ENCODE data around the gene PARD6G.
"Not testable (repeated sequence)": the region's sequence is repeated elsewhere in the genome, so short reads cannot be mapped to it uniquely, and the experiment has no call there.

PARD6G gene, protein sequence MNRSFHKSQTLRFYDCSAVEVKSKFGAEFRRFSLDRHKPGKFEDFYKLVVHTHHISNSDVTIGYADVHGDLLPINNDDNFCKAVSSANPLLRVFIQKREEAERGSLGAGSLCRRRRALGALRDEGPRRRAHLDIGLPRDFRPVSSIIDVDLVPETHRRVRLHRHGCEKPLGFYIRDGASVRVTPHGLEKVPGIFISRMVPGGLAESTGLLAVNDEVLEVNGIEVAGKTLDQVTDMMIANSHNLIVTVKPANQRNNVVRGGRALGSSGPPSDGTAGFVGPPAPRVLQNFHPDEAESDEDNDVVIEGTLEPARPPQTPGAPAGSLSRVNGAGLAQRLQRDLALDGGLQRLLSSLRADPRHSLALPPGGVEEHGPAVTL

GRCh38 chr18:80247393-80247841, at the start of gene PARD6G:
PARD6G (minus strand) TSS chr18:80247514; CDS start chr18:80247348, 166 bp downstream.
- Histone ChIP-seq H3K27me3 (ENCODE audit: control insufficient read depth in 1 of 2, insufficient read depth in 2 of 2, low read length in 2 of 2) (peaks cover 4 to 7% of the 10 kb centered on the region in 2 donors), H3K4me1 (ENCODE audit: control insufficient read depth in 1 of 2, insufficient read depth in 2 of 2, low read length in 2 of 2) (no peaks in the 10 kb centered on the region), H3K27ac (ENCODE audit: low read depth, low read length) (no peak within 1 kb of the TSS), H3K36me3 (ENCODE audit: control insufficient read depth in 1 of 2, insufficient read depth in 2 of 2, low read length in 2 of 2) (no peaks in the 10 kb centered on the region), H3K4me3 (ENCODE audit: low read depth in 1 of 2, low read length in 2 of 2) (peak within 1 kb of the TSS; percentile 51 to 62), H3K9ac (ENCODE audit: low read depth in 1 of 2, low read length in 2 of 2) (peak within 1 kb of the TSS in 1 of 2 donors; percentile 12), H3K9me3 (ENCODE audit: control insufficient read depth in 1 of 2, low read length in 2 of 2) (no peaks in the 10 kb centered on the region)

GRCh38 chr18:80262241-80263033, 15.1 kb upstream of the PARD6G start:
- not testable (repeated sequence) for H3K4me1 ChIP-seq (ENCODE audit: control insufficient read depth in 1 of 2, insufficient read depth in 2 of 2, low read length in 2 of 2); H3K27me3 ChIP-seq (ENCODE audit: control insufficient read depth in 1 of 2, insufficient read depth in 2 of 2, low read length in 2 of 2); H3K4me3 ChIP-seq (ENCODE audit: low read depth in 1 of 2, low read length in 2 of 2); H3K36me3 ChIP-seq (ENCODE audit: control insufficient read depth in 1 of 2, insufficient read depth in 2 of 2, low read length in 2 of 2); H3K27ac ChIP-seq (ENCODE audit: low read depth, low read length); H3K9me3 ChIP-seq (ENCODE audit: control insufficient read depth in 1 of 2, low read length in 2 of 2); H3K9ac ChIP-seq (ENCODE audit: low read depth in 1 of 2, low read length in 2 of 2)

DNA sequence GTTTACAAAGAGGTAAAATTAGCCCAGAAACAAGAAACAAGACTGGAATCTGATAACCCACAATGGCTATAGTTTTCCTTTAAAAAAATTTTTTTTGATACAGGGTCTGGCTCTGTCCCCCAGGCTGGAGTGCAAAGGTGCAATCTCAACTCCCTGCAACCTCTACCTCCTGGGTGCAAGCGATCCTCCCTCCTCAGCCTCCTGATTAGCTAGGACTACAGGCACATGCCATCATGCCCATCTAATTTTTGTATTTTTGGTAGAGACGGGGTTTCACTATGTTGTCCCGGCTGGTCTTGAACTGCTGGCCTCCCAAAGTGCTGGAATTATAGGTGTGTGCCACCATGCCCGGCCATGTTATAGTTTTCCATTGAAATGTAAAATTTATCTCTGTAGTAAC, 12.3 kb upstream of the PARD6G start:
- Histone ChIP-seq H3K27me3 (ENCODE audit: control insufficient read depth in 1 of 2, insufficient read depth in 2 of 2, low read length in 2 of 2) (no peaks in the 10 kb centered on the region), H3K27ac (ENCODE audit: low read depth, low read length) (no peak overlapping the region), H3K4me3 (ENCODE audit: low read depth in 1 of 2, low read length in 2 of 2) (no peak overlapping the region), H3K9ac (ENCODE audit: low read depth in 1 of 2, low read length in 2 of 2) (no peak overlapping the region), H3K9me3 (ENCODE audit: control insufficient read depth in 1 of 2, low read length in 2 of 2) (no peaks in the 10 kb centered on the region), H3K36me3 (ENCODE audit: control insufficient read depth in 1 of 2, insufficient read depth in 2 of 2, low read length in 2 of 2) (no peaks in the 10 kb centered on the region), H3K4me1 (ENCODE audit: control insufficient read depth in 1 of 2, insufficient read depth in 2 of 2, low read length in 2 of 2) (no peaks in the 10 kb centered on the region)

GRCh38 chr18:80258640-80259039, 11.3 kb upstream of the PARD6G start:
- Histone ChIP-seq H3K4me3 (ENCODE audit: low read depth in 1 of 2, low read length in 2 of 2) (no peak overlapping the region), H3K27ac (ENCODE audit: low read depth, low read length) (no peak overlapping the region), H3K27me3 (ENCODE audit: control insufficient read depth in 1 of 2, insufficient read depth in 2 of 2, low read length in 2 of 2) (no peaks in the 10 kb centered on the region)

DNA sequence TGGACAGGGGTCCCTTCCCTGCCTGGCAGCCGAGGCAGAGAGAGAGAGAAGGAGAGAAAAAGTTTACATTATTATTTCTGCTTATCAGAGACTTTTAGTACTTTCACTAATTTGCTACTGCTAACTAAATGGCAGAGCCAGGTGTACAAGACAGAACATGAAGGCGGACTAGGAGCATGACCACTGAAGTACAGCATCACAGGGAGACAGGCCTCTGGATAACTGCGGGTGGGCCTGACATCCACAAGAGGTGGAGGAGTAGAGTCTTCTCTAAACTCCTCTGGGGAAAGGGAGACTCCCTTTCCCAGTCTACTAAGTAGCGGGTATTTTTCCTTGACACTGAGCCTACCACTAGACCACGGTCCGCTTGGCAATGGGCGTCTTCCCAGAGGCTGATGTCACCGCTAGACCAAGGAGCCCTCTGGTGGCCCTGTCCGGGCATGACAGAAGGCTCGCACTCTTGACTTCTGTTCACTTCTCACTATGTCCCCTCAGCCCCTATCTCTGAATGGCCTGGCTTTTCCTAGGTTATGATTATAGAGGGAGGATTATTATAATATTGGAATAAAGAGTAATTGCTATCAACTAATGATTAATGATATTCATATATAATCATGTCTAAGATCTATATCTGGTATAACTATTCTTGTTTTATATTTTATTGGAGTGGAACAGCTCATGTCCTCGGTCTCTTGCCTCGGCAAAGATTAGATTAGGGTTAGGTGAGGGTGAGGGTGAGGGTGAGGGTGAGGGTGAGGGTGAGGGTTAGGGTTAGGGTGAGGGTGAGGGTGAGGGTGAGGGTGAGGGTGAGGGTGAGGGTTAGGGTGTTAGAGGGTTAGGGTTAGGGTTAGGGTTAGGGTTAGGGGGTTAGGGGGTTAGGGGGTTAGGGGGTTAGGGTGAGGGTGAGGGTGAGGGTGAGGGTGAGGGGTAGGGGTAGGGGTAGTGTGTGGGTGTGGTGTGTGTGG, 10.5 kb upstream of the PARD6G start:
- H3K27ac ChIP-seq (ENCODE audit: low read depth, low read length); H3K9ac ChIP-seq (ENCODE audit: low read depth in 1 of 2, low read length in 2 of 2): not testable (repeated sequence)

More at GRCh38 chr18:80258640-80259039, 11.3 kb upstream of the PARD6G start:
- Histone ChIP-seq H3K4me1 (ENCODE audit: control insufficient read depth in 1 of 2, insufficient read depth in 2 of 2, low read length in 2 of 2) (no peaks in the 10 kb centered on the region), H3K9me3 (ENCODE audit: control insufficient read depth in 1 of 2, low read length in 2 of 2) (no peaks in the 10 kb centered on the region), H3K9ac (ENCODE audit: low read depth in 1 of 2, low read length in 2 of 2) (no peak overlapping the region), H3K36me3 (ENCODE audit: control insufficient read depth in 1 of 2, insufficient read depth in 2 of 2, low read length in 2 of 2) (no peaks in the 10 kb centered on the region)

DNA sequence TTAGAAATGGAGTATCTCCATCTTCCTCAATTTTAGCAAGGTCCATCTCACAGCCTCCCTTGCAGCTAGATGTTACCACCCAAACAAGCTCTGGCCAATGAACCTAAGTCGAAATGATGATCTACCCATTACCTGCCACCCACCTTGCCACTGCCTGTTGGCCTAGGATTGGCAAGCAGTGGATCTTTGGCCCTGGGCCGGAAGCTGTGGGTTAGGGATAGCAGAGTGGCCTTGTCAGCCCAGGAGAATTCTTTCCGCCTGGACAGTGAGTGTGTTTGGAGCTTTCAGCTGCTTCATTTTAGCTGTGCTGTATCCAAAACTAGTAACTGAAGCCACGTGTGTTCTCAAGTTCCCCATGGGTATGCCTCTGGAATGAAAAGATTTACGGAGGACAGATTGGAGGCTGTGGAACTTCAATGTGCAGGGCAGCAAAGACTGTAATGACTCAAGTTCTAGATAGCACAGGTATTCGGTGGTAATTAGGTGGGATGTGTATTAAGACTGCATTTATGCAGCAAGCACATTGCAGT, 7.7 kb upstream of the PARD6G start:
- no peak overlapping the region for H3K4me3 ChIP-seq (ENCODE audit: low read depth in 1 of 2, low read length in 2 of 2)
- no peak overlapping the region for H3K27ac ChIP-seq (ENCODE audit: low read depth, low read length)
- no peaks in the 10 kb centered on the region for H3K4me1 ChIP-seq (ENCODE audit: control insufficient read depth in 1 of 2, insufficient read depth in 2 of 2, low read length in 2 of 2)
- H3K9me3 ChIP-seq (ENCODE audit: control insufficient read depth in 1 of 2, low read length in 2 of 2) = no peaks in the 10 kb centered on the region
- H3K9ac ChIP-seq (ENCODE audit: low read depth in 1 of 2, low read length in 2 of 2) = no peak overlapping the region
- H3K27me3 ChIP-seq (ENCODE audit: control insufficient read depth in 1 of 2, insufficient read depth in 2 of 2, low read length in 2 of 2) = no peaks in the 10 kb centered on the region
- H3K36me3 ChIP-seq (ENCODE audit: control insufficient read depth in 1 of 2, insufficient read depth in 2 of 2, low read length in 2 of 2) = no peaks in the 10 kb centered on the region

More for the DNA sequence above, 10.5 kb upstream of the PARD6G start:
- H3K4me1 ChIP-seq (ENCODE audit: control insufficient read depth in 1 of 2, insufficient read depth in 2 of 2, low read length in 2 of 2); H3K36me3 ChIP-seq (ENCODE audit: control insufficient read depth in 1 of 2, insufficient read depth in 2 of 2, low read length in 2 of 2); H3K9me3 ChIP-seq (ENCODE audit: control insufficient read depth in 1 of 2, low read length in 2 of 2); H3K27me3 ChIP-seq (ENCODE audit: control insufficient read depth in 1 of 2, insufficient read depth in 2 of 2, low read length in 2 of 2); H3K4me3 ChIP-seq (ENCODE audit: low read depth in 1 of 2, low read length in 2 of 2): not testable (repeated sequence)

GRCh38 chr18:80253871-80254492, 6.7 kb upstream of the PARD6G start:
- no peak overlapping the region for H3K4me3 ChIP-seq (ENCODE audit: low read depth in 1 of 2, low read length in 2 of 2)
- H3K27ac ChIP-seq (ENCODE audit: low read depth, low read length) = no peak overlapping the region
- no peaks in the 10 kb centered on the region for H3K9me3 ChIP-seq (ENCODE audit: control insufficient read depth in 1 of 2, low read length in 2 of 2)
- H3K27me3 ChIP-seq (ENCODE audit: control insufficient read depth in 1 of 2, insufficient read depth in 2 of 2, low read length in 2 of 2) = no peaks in the 10 kb centered on the region
- no peak overlapping the region for H3K9ac ChIP-seq (ENCODE audit: low read depth in 1 of 2, low read length in 2 of 2)
- no peaks in the 10 kb centered on the region for H3K4me1 ChIP-seq (ENCODE audit: control insufficient read depth in 1 of 2, insufficient read depth in 2 of 2, low read length in 2 of 2)
- H3K36me3 ChIP-seq (ENCODE audit: control insufficient read depth in 1 of 2, insufficient read depth in 2 of 2, low read length in 2 of 2) = no peaks in the 10 kb centered on the region

DNA sequence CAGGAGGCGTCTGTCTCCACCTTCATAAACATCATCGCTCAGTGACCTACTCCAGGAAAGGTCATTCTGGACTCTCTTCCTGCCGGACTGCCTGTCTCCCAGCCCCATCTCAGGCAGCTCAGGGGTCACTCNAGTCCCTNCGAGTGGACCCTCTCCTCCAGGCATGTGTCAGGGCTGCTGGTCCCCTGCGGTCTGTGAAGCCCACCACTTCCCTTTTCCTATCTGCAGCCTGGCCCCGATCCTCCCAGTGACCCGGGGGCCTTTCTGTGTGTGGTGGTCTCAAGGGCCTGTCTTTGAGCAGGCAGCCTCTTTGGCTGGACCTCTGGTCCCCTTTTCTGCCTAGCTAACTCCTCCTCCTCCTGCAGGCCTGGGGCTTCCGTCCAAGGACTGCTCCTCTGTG, 5.9 kb upstream of the PARD6G start:
- Histone ChIP-seq H3K9me3 (ENCODE audit: control insufficient read depth in 1 of 2, low read length in 2 of 2) (no peaks in the 10 kb centered on the region), H3K9ac (ENCODE audit: low read depth in 1 of 2, low read length in 2 of 2) (no peak overlapping the region), H3K4me1 (ENCODE audit: control insufficient read depth in 1 of 2, insufficient read depth in 2 of 2, low read length in 2 of 2) (no peaks in the 10 kb centered on the region), H3K27ac (ENCODE audit: low read depth, low read length) (no peak overlapping the region), H3K36me3 (ENCODE audit: control insufficient read depth in 1 of 2, insufficient read depth in 2 of 2, low read length in 2 of 2) (no peaks in the 10 kb centered on the region), H3K27me3 (ENCODE audit: control insufficient read depth in 1 of 2, insufficient read depth in 2 of 2, low read length in 2 of 2) (no peaks in the 10 kb centered on the region), H3K4me3 (ENCODE audit: low read depth in 1 of 2, low read length in 2 of 2) (no peak overlapping the region)

DNA sequence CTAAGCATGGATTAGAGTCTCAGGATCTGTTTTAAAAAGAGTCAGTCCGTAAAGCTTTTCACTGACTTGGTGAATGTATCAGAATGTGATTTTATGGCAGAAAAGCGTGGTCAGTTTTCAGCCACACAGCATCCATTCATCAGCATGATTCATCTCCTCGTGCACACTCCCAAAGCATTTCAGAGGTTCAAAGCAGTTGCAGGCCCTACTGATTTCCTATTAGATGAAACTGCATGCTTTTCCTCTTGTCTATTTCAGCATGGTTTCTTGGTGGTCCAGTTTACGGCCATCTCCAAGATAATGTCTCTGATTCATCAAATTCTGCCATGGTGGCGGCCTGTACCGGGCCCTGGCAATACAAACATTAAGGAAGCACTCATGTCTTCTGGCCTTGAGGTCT, 4.8 kb upstream of the PARD6G start:
- no peaks in the 10 kb centered on the region for H3K4me1 ChIP-seq (ENCODE audit: control insufficient read depth in 1 of 2, insufficient read depth in 2 of 2, low read length in 2 of 2)
- H3K4me3 ChIP-seq (ENCODE audit: low read depth in 1 of 2, low read length in 2 of 2) = no peak overlapping the region
- H3K27ac ChIP-seq (ENCODE audit: low read depth, low read length) = no peak overlapping the region
- no peak overlapping the region for H3K9ac ChIP-seq (ENCODE audit: low read depth in 1 of 2, low read length in 2 of 2)
- no peaks in the 10 kb centered on the region for H3K9me3 ChIP-seq (ENCODE audit: control insufficient read depth in 1 of 2, low read length in 2 of 2)
- H3K27me3 ChIP-seq (ENCODE audit: control insufficient read depth in 1 of 2, insufficient read depth in 2 of 2, low read length in 2 of 2) = no peaks in the 10 kb centered on the region
- H3K36me3 ChIP-seq (ENCODE audit: control insufficient read depth in 1 of 2, insufficient read depth in 2 of 2, low read length in 2 of 2) = no peaks in the 10 kb centered on the region
